H1 (cell line): ENCODE data around the gene ARID3B. TPM values are rescaled to one million over a fixed set of nuclear protein-coding genes. Genes with fewer than 3 reads are reported as not detected.

Experiments used
- CTCF ChIA-PET: fragments of 300-600 bp; sonication (Branson Sonifier 250); formaldehyde crosslinking; loops from one replicate; lab custom pipeline; 2021; ENCODE audit not compliant: partially characterized antibody; lab: Charles Lee
- POLR2A ChIA-PET: fragments of 300-600 bp; sonication (Branson Sonifier 250); formaldehyde crosslinking; loops from one replicate; lab custom pipeline; 2021; ENCODE audit warnings: inconsistent platforms; ENCODE audit not compliant: partially characterized antibody; lab: Charles Lee
- DNase-seq, 2 experiments: peaks; one replicate each; pipeline versions ENCODE4 v3.0.0 to v3.0.0-alpha.2; 2010 to 2022; ENCODE audit warnings: low spot score in 2 of 2, low read depth in 1 of 2, mixed read lengths in 1 of 2
- FAIRE-seq: peaks from 2 replicates; lab custom pipeline; 2011; peaks lifted over from hg19 to GRCh38; lab: Jason Lieb, UNC
- H2AFZ ChIP-seq: 2 replicates; pipeline ENCODE4 v1.8.1; 2012; ENCODE audit warnings: low read length, inconsistent platforms
- H2AK5ac ChIP-seq: 2 replicates; pipeline ENCODE4 v1.6.1; 2013; ENCODE audit warnings: low read depth, low read length
- H2BK120ac ChIP-seq: replicated peaks from 2 replicates; pipeline ENCODE3; 2013; ENCODE audit warnings: low read depth, low read length, inconsistent platforms
- H2BK12ac ChIP-seq: 2 replicates; pipeline ENCODE4 v1.6.1; 2013; ENCODE audit warnings: low read depth, low read length
- H2BK15ac ChIP-seq: 2 replicates; pipeline ENCODE4 v1.6.1; 2013; ENCODE audit warnings: low read length
- H2BK20ac ChIP-seq: 2 replicates; pipeline ENCODE4 v1.6.1; 2013; ENCODE audit warnings: low read length
- H2BK5ac ChIP-seq: 2 replicates; pipeline ENCODE4 v1.6.1; 2013; ENCODE audit warnings: low read depth, low read length
- H3K14ac ChIP-seq: 2 replicates; pipeline ENCODE4 v1.6.1; 2013; ENCODE audit warnings: inconsistent platforms; ENCODE audit not compliant: insufficient read length
- H3K18ac ChIP-seq: 2 replicates; pipeline ENCODE4 v1.6.1; 2013; ENCODE audit warnings: low read length; ENCODE audit errors: extremely low read depth
- H3K23ac ChIP-seq: 2 replicates; pipeline ENCODE4 v1.6.1; 2013; ENCODE audit warnings: inconsistent platforms; ENCODE audit not compliant: insufficient read length
- H3K23me2 ChIP-seq: 2 replicates; pipeline ENCODE4 v1.6.1; 2013; ENCODE audit warnings: low read depth, low read length
- H3K27ac ChIP-seq: 2 replicates; pipeline ENCODE4 v1.6.1; 2011; ENCODE audit warnings: low read depth, low read length, inconsistent platforms
- H3K27me3 ChIP-seq, 4 experiments: replicated peaks in 1 of 4; 1 replicate in 1 of 4; 2 replicates in 3 of 4; pipeline versions ENCODE4 v1.6.1 to v1.8.1; 2011 to 2013; ENCODE audit warnings: low read length in 3 of 4, mild to moderate bottlenecking in 3 of 4, inconsistent platforms in 2 of 4, mixed read lengths in 2 of 4, moderate library complexity in 1 of 4; ENCODE audit not compliant: control insufficient read depth in 3 of 4, insufficient read depth in 3 of 4; ENCODE audit errors: extremely low read depth in 1 of 4
- H3K36me3 ChIP-seq, 4 experiments: 2 replicates each; pipeline versions ENCODE4 v1.6.1 to v1.8.1; 2011 to 2013; ENCODE audit warnings: mild to moderate bottlenecking in 4 of 4, low read length in 3 of 4, moderate library complexity in 2 of 4, control low read depth in 1 of 4, inconsistent platforms in 1 of 4; ENCODE audit not compliant: insufficient read depth in 4 of 4, control insufficient read depth in 2 of 4
- H3K4ac ChIP-seq: replicated peaks from 2 replicates; pipeline ENCODE3; 2013; ENCODE audit warnings: low read length, low read depth, mixed read lengths, inconsistent platforms; ENCODE audit not compliant: insufficient read length
- H3K4me1 ChIP-seq, 4 experiments: replicated peaks in 1 of 4; 1 replicate in 1 of 4; 2 replicates in 3 of 4; pipeline versions ENCODE4 v1.6.1 to v1.8.1; 2011 to 2013; ENCODE audit warnings: low read length in 3 of 4, inconsistent platforms in 2 of 4, mixed read lengths in 1 of 4; ENCODE audit not compliant: insufficient read depth in 4 of 4, control insufficient read depth in 3 of 4
- H3K4me2 ChIP-seq, 2 experiments: 2 replicates each; pipeline versions ENCODE4 v1.6.1 to v1.8.1; 2011 to 2013; ENCODE audit warnings: low read depth in 2 of 2, low read length in 2 of 2, control low read depth in 1 of 2, inconsistent platforms in 1 of 2, mild to moderate bottlenecking in 1 of 2; ENCODE audit not compliant: insufficient read depth in 1 of 2
- H3K4me3 ChIP-seq, 4 experiments: fragments of 200-600, 300-600 bp in 1 of 4; sonication (generic), shearing (Covaris generic), sonication (Bioruptor Twin) in 1 of 4; 2 replicates each; pipeline versions ENCODE4 v1.5.1 to v1.8.1; 2011 to 2016; ENCODE audit warnings: low read length in 4 of 4, low read depth in 3 of 4, control low read depth in 2 of 4, inconsistent platforms in 2 of 4, mild to moderate bottlenecking in 2 of 4, mixed read lengths in 1 of 4, moderate library complexity in 1 of 4; ENCODE audit not compliant: insufficient read depth in 2 of 4; ENCODE audit errors: extremely low read depth in 1 of 4
- H3K56ac ChIP-seq: replicated peaks from 2 replicates; pipeline ENCODE3; 2013; ENCODE audit warnings: low read depth, mild to moderate bottlenecking, mixed read lengths, low read length, inconsistent platforms; ENCODE audit not compliant: insufficient read length
- H3K79me1 ChIP-seq: 2 replicates; pipeline ENCODE4 v1.6.1; 2013; ENCODE audit warnings: low read depth, low read length, control low read depth
- H3K79me2 ChIP-seq, 2 experiments: 2 replicates each; pipeline versions ENCODE4 v1.6.1 to v1.8.1; 2012 to 2013; ENCODE audit warnings: low read length in 2 of 2, mild to moderate bottlenecking in 2 of 2, inconsistent platforms in 1 of 2; ENCODE audit not compliant: insufficient read depth in 2 of 2, control insufficient read depth in 1 of 2
- H3K9ac ChIP-seq, 4 experiments: replicated peaks in 1 of 4; 1 replicate in 1 of 4; 2 replicates in 3 of 4; pipeline versions ENCODE4 v1.6.1 to v1.8.1; 2011 to 2013; ENCODE audit warnings: low read depth in 3 of 4, low read length in 3 of 4, control low read depth in 2 of 4, mild to moderate bottlenecking in 2 of 4, moderate library complexity in 2 of 4, inconsistent platforms in 1 of 4; ENCODE audit errors: extremely low read depth in 1 of 4
- H3K9me3 ChIP-seq, 2 experiments: 2 replicates each; pipeline versions ENCODE4 v1.6.1 to v1.8.1; 2012 to 2013; ENCODE audit warnings: mild to moderate bottlenecking in 2 of 2, moderate library complexity in 2 of 2, control low read depth in 1 of 2, inconsistent platforms in 1 of 2, low read depth in 1 of 2, low read length in 1 of 2, mixed read lengths in 1 of 2; ENCODE audit not compliant: insufficient read depth in 2 of 2
- H4K20me1 ChIP-seq, 2 experiments: replicated peaks in 1 of 2; 2 replicates each; pipeline versions ENCODE3 to v1.8.1; 2011 to 2013; ENCODE audit warnings: inconsistent platforms in 2 of 2, low read length in 2 of 2, mild to moderate bottlenecking in 1 of 2; ENCODE audit not compliant: insufficient read depth in 2 of 2, control insufficient read depth in 1 of 2
- H4K5ac ChIP-seq: 2 replicates; pipeline ENCODE4 v1.6.1; 2013; ENCODE audit warnings: low read length, low read depth, mixed read lengths, inconsistent platforms; ENCODE audit not compliant: insufficient read length
- H4K8ac ChIP-seq: 2 replicates; pipeline ENCODE4 v1.8.0; 2013; ENCODE audit warnings: mild to moderate bottlenecking, moderate library complexity, low read length, inconsistent platforms; ENCODE audit not compliant: insufficient read depth; ENCODE audit errors: extremely low read depth
- H4K91ac ChIP-seq: replicated peaks from 2 replicates; pipeline ENCODE3; 2013; ENCODE audit warnings: low read length, mixed read lengths, inconsistent platforms; ENCODE audit not compliant: insufficient read length
- BACH1 ChIP-seq: IDR thresholded peaks from 2 replicates; pipeline ENCODE4 v1.6.1; 2012; ENCODE audit warnings: low read length, improper control_type of control experiment
- BCL11A ChIP-seq, 2 experiments: IDR thresholded peaks; one replicate each; pipeline ENCODE4 v1.6.1; 2011; ENCODE audit warnings: low read depth in 2 of 2, low read length in 2 of 2, mild to moderate bottlenecking in 2 of 2
- BRCA1 ChIP-seq: IDR thresholded peaks from 2 replicates; pipeline ENCODE4 v1.6.1; 2012; ENCODE audit warnings: low read depth, low read length, improper control_type of control experiment
- CHD1 ChIP-seq: IDR thresholded peaks from 2 replicates; pipeline ENCODE4 v1.6.1; 2012; ENCODE audit warnings: low read depth, low read length, improper control_type of control experiment
- CHD2 ChIP-seq: IDR thresholded peaks from 2 replicates; pipeline ENCODE4 v1.6.1; 2012; ENCODE audit warnings: low read length, improper control_type of control experiment
- JUN ChIP-seq: IDR thresholded peaks from 2 replicates; pipeline ENCODE4 v1.6.1; 2011; ENCODE audit warnings: low read depth, mild to moderate bottlenecking, improper control_type of control experiment, low read length
- NANOG ChIP-seq: IDR thresholded peaks from 2 replicates; pipeline ENCODE4 v1.6.1; 2011; ENCODE audit warnings: low read length, low read depth, mild to moderate bottlenecking, inconsistent platforms; ENCODE audit not compliant: insufficient read depth, poor library complexity, severe bottlenecking
- NRF1 ChIP-seq: IDR thresholded peaks from 2 replicates; pipeline ENCODE4 v1.6.1; 2011; ENCODE audit warnings: mild to moderate bottlenecking, low read depth, low read length, improper control_type of control experiment
- POLR2A ChIP-seq, 2 experiments: IDR thresholded peaks; 1 replicate in 1 of 2; 2 replicates in 1 of 2; pipeline ENCODE4 v1.6.1; 2011; ENCODE audit warnings: low read depth in 2 of 2, low read length in 2 of 2, mild to moderate bottlenecking in 2 of 2; ENCODE audit errors: control extremely low read depth in 1 of 2
- RNF2 ChIP-seq: fragments of 200-900, 300-1000 bp; sonication (generic); IDR thresholded peaks from 2 replicates; pipeline ENCODE4 v1.7.1; 2016; ENCODE audit warnings: borderline replicate concordance, low read depth, mild to moderate bottlenecking, antibody characterized with exemption, low read length; ENCODE audit not compliant: poor library complexity, severe bottlenecking; ENCODE audit errors: missing control alignments
- SIN3A ChIP-seq, 2 experiments: IDR thresholded peaks in 1 of 2; conservative IDR thresholded peaks in 1 of 2; 2 replicates each; pipeline ENCODE4 v1.6.1; 2011 to 2012; ENCODE audit warnings: low read length in 2 of 2, improper control_type of control experiment in 1 of 2, low read depth in 1 of 2, mild to moderate bottlenecking in 1 of 2
- TAF1 ChIP-seq: IDR thresholded peaks from 2 replicates; pipeline ENCODE4 v1.6.1; 2011; ENCODE audit warnings: mild to moderate bottlenecking, low read depth, low read length
- TEAD4 ChIP-seq: IDR thresholded peaks from 2 replicates; pipeline ENCODE4 v1.6.1; 2012; ENCODE audit warnings: low read depth, low read length, inconsistent platforms, mixed read lengths
- WGBS, 2 experiments: shearing (Covaris generic) in 1 of 2; methylation state at CpG; one replicate each; pipeline versions ENCODE4 v1.1.6 to v1.1.7; 2013 to 2015; ENCODE audit warnings: low lambda C conversion rate in 2 of 2, mixed read lengths in 2 of 2, inconsistent platforms in 1 of 2, low coverage in 1 of 2, missing lambda C conversion rate in 1 of 2; ENCODE audit not compliant: insufficient replicate concordance in 2 of 2, insufficient coverage in 1 of 2, insufficient read length in 1 of 2; ENCODE audit errors: extremely low coverage in 1 of 2, missing lambda C conversion rate in 1 of 2; 5-methylcytosine and 5-hydroxymethylcytosine counted together
- polyA plus RNA-seq, 7 experiments: library from polyadenylated mRNA; depleted of rRNA in 3 of 7; stranded (reverse) in 5 of 7; unstranded in 2 of 7; fragments of >200 nt in 5 of 7; fragments of 200-250 nt in 2 of 7; gene quantifications; 1 replicate in 5 of 7; 2 replicates in 1 of 7; 4 replicates in 1 of 7; pipeline versions ENCODE4 v1.2.1 to v1.2.3, GENCODE V29; 2011 to 2013; ENCODE audit warnings: missing spikeins in 2 of 7, mixed read lengths in 2 of 7
- total RNA-seq: library from RNA; stranded (reverse); fragmentation: NEBNext Ultra II Directional; extraction: Animal tissue kit (Norgen Biotek cat#: 25700); gene quantifications from 2 replicates; pipeline ENCODE4 v1.2.1, GENCODE V29; 2021

ARID3B gene
- total and polyA plus RNA-seq, 2 of the 8 experiments (the other 6 are each of a cell fraction or from before 2014, with no cell fraction given), result 81.0 to 115 TPM

- Histone ChIP-seq H3K4me2 (no peak overlapping the region), H3K27ac (no peak overlapping the region)
- POLR2A ChIA-PET, result interaction anchor here (0.7 to 2.6 kb wide), 3 partner anchors 14 to 37 kb away, joined by 3 to 12 read pairs (median 4); no protein-coding TSS in a partner anchor
- no peak for TF ChIP-seq RNF2
- no peak for TF ChIP-seq BRCA1
- no peak for TF ChIP-seq CHD2
- no peak for TF ChIP-seq POLR2A (IDR thresholded peaks at IDR 0.05; ENCODE audit: control extremely low read depth in 1 of 2, low read depth in 2 of 2, low read length in 2 of 2)
- TF ChIP-seq TEAD4, result no peak
- TF ChIP-seq NRF1, result no peak
- no peak for TF ChIP-seq NANOG
- no peak for TF ChIP-seq SIN3A (conservative IDR thresholded peaks at IDR 0.05 in 1 of 2, IDR thresholded peaks at IDR 0.05 in 1 of 2; ENCODE audit: low read depth in 1 of 2, low read length in 2 of 2)
- TF ChIP-seq TAF1, result no peak
- no peak for TF ChIP-seq CHD1
- TF ChIP-seq JUN, result no peak
- no peak for TF ChIP-seq BCL11A (IDR thresholded peaks at IDR 0.05; ENCODE audit: low read depth in 2 of 2, low read length in 2 of 2)
- TF ChIP-seq BACH1, result no peak
These were observed 43.2 kb downstream of the ARID3B start for GRCh38 chr15:74584204-74584603.

More at GRCh38 chr15:74584204-74584603, 43.2 kb downstream of the ARID3B start:
- H3K9me3 ChIP-seq, result no peaks in the 10 kb centered on the region
- no peak overlapping the region for H3K14ac ChIP-seq
- no peak overlapping the region for H2BK15ac ChIP-seq
- no peak overlapping the region for H3K9ac ChIP-seq
- H3K79me1 ChIP-seq, result 0 out of 2 replicates have a peak, but pooled peaks cover 10% of the 10 kb centered on the region
- H2BK20ac ChIP-seq, result no peak overlapping the region
- H3K56ac ChIP-seq, result no peak overlapping the region
- H2AK5ac ChIP-seq, result no peak overlapping the region
- H3K4me1 ChIP-seq, result peaks cover 0 to 6% (median 5%) of the 10 kb centered on the region in 4 experiments; a peak in 3 of 7 replicates
- H3K79me2 ChIP-seq, result peaks cover 0 to 8% of the 10 kb centered on the region in 2 experiments; a peak in 1 of 4 replicates
- H3K4me3 ChIP-seq, result no peak overlapping the region
- H4K8ac ChIP-seq, result no peak overlapping the region
- no peaks in the 10 kb centered on the region for H3K23me2 ChIP-seq
- H2BK120ac ChIP-seq, result no peak overlapping the region
- DNase-seq, result no peak
- WGBS, 2 experiments, result 100% methylated on average over 1 of the region's 2 CpGs; no CpG with 5 or more reads in 1 of the 2 experiments
- no peak overlapping the region for H3K23ac ChIP-seq
- no peak overlapping the region for H3K18ac ChIP-seq
- peaks cover 9 to 36% (median 17%) of the 10 kb centered on the region in 4 experiments for H3K36me3 ChIP-seq
- H2BK5ac ChIP-seq, result no peak overlapping the region
- no peak overlapping the region for H4K91ac ChIP-seq
- H2BK12ac ChIP-seq, result no peak overlapping the region
- peaks cover 8 to 20% of the 10 kb centered on the region in 2 experiments for H4K20me1 ChIP-seq
- CTCF ChIA-PET, result interaction anchor here (0.6 to 1.8 kb wide), 3 partner anchors 9 to 47 kb away, joined by 3 to 5 read pairs (median 3); no protein-coding TSS in a partner anchor
- no peak overlapping the region for H3K4ac ChIP-seq
- no peak overlapping the region for H2AFZ ChIP-seq
- no peak overlapping the region for H4K5ac ChIP-seq
- no peaks in the 10 kb centered on the region for H3K27me3 ChIP-seq
- FAIRE-seq, result no peak
